GM21447 (cell line): ENCODE results near the gene TERB1.

Source experiments
- ATAC-seq: cut with Tn5 transposase; IDR thresholded peaks from one replicate; pipeline ENCODE4 v1.9.1; 2021; ENCODE audit not compliant: unreplicated experiment

TERB1 gene, protein sequence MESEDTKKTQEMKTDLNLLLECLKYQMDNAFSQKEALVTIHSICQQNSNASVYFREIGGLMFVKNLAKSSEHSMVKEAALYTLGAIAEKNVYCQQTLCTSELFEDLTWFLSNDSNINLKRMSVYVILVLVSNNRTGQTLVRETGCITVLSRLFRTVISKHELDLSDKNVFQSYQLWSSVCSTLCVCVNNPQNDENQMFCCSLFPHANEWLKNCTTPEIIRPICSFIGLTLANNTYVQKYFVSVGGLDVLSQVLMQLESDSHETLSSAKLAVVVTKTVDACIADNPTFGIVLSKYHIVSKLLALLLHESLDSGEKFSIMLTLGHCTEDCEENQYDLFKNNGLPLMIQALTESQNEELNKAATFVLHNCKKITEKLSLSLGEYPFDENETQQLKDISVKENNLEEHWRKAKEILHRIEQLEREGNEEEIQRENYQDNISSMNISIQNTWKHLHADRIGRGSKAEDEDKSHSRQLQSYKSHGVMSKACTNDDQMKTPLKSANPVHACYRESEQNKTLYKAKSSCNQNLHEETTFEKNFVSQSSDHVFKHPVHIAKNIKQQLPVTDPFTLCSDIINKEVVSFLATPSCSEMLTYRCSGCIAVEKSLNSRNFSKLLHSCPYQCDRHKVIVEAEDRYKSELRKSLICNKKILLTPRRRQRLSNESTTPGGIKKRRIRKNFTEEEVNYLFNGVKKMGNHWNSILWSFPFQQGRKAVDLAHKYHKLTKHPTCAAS

DNA sequence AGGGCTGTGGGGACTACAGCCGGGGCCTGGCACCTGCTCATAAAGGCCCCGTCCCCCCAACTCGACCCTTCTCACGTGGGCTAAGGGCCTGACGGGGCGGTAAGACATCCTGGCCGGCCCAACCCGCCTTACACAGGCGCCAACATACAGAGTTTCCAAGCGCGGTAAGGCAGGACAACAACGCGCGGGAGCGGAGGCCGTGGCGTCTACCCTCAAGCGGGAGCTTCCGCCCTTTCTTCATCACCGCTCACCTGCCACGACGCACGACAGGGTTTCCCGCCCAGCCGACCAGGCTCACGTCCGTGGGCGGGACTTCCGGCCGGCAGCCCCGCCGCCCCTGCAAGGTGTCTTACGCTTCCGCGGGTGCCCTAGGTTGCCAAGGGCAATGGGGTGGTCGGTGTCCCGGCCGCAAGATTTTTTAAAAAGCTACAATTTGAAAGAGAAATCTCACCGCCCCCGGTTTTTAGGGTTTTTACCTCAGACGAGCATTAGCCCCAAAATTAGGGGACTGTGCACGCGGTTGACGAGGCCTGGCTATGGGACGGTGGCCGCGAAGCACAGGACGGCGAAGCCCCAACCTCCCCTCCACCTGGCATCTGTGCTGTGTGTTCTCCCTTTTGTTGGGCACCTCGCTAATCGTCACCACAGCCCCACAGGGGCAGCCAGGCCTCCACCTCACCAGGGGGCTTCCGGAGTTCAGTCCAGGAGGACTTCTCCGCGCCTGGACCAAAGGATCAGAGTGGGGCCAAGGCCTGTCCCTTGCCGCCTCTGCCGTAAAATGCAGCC, at the start of gene TERB1:
Gene TERB1, minus strand, starts transcription at position 265 of the 786 bp plus-strand sequence. CDS start 4,786 bp downstream, outside the sequence.
- no peak for ATAC-seq

DNA sequence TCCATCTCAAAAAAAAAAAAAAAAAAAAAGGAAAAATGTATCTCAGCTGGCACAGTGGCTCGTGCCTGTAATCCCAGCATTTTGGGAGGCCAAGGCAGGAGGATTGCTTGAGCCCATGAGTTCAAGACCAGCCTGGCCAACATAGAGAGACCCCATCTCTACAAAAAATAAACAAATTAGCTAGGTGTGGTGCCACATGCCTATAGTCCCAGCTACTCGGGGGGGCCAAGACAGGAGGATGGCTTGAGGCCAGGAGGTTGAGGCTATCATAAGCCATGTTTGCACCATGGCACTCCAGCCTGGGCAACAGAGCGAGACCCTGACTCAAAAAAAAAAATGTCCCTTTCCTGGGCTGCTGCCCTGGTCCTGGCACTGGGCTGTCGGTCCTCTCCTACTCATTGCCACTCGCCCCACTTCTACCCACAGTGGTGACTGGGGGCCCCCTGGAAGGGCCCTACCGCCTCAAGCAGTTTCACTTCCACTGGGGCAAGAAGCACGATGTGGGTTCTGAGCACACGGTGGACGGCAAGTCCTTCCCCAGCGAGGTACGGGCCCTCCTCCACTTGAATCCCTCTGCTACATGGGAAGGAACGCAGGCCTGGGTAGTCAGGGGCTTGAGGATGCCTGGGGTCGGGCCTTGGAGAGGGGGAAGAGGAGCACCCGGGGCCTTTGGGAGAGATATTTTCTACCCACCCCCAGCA, 48.9 kb upstream of the TERB1 start:
- ATAC-seq, result no peak

DNA sequence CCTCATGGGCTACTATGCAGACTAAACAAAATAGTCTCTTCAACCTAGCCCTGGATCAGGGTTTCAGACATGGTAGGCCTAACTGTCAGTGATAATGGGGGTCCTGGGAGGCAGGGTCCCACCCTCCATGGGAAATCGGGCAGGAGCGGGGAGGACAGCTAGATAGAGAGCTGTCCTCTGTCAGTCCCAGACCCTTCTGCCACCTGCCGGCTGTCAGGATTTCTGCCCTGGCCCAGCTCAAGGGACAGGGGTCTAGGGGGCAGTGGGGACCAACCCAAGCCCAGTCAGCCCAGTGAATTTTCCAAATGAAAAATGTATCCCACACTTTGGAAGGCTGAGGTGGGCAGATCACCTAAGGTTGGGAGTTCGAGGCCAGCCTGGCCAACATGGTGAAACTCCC, 48.2 kb upstream of the TERB1 start:
- no peak for ATAC-seq

DNA sequence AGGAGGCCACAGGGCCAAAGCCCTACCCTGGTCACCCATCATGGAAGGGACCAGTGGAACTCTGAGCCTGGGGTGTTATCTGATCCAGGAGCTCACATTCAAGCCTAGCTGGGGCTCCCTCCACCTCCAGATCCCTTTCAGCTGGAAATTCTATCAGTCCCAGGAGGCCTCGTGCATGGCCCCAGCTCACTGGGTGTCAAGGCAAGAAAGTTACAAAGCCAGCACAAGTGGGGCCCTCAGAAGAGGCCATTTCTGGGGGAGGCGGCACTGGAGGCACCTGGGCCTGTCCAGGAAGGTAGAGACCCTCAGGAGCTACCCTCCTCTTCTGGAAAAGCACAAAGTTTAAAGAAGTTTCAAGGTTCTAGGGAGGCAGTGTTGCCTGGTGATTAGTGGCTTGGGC, 47.6 kb upstream of the TERB1 start:
- ATAC-seq, result no peak

DNA sequence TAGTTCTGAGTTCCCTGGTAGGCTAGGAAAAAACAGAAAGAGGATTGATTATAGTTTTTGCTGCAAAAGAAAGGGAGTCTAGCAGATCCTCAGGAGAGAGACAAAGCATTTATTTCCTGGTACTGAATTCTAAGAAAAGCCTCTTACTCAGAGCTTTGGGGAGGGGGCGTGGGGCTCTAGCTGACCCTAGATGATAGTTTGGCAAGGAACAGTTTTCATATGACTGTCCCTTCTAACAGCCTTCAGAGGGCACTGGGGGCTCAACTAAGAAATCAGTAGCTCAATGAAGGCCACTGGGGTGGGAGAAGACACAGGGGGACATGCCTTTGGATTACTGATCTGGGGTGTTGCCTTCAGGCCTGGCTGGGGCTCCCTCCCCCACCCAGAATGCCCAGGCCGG, 46.8 kb upstream of the TERB1 start:
- no peak for ATAC-seq

DNA sequence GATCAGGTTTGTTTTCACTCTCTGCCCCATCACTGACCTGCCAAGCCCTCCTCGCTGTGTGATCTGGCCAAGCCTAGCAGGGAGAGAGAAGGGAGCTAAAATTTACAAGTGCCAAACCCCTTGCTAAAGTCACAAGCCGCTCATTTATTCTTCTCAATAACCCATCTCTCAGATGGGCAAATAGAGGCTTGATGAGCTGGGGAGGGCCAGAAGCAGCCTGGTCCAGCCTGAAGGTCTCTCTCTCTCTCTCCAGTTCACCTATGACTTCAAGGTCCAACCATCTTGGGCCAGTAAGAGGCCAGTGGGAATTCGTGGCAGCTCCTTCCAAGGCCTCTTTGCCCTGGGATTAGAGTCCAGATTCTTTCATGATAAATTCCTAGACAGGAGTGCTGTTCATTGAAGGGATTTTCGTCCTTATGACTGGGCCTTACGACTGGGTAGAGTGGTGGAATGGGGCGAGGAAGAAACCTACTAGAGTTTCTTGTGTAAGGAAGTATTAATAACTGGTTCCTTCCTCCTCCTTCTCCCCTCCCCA, 46.2 kb upstream of the TERB1 start:
- ATAC-seq, result no peak

DNA sequence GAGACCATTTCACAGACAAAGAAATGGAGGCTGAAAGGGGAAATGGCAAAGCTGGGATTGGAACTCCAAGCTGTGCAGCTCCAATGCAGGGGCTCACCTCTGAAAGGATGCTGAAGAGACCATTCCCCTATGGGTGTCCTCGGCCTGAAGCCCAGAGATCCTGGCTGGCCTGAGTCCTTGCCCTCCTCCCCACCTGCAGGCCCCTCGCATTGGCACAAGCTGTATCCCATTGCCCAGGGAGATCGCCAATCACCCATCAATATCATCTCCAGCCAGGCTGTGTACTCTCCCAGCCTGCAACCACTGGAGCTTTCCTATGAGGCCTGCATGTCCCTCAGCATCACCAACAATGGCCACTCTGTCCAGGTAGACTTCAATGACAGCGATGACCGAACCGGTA, 45.4 kb upstream of the TERB1 start:
- no peak for ATAC-seq

DNA sequence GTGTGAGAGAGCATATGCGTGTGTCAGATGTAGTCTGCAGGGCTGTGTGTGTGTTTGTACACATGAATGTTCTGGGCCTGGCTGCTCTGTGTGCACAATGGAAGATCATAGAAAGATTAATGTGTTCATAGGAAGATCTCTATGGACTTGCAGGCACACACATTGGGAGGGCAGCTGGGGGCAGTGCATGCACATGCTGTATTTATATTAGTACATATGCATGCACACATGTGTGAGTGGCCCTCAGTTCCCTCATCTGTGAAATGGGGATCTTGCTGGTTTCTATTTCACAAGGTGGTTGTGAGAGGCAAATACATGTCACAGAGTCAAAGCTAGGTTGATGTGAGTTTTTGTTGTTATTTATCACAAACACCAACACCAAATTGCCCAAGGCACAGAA, 44.9 kb upstream of the TERB1 start:
- ATAC-seq, result no peak

DNA sequence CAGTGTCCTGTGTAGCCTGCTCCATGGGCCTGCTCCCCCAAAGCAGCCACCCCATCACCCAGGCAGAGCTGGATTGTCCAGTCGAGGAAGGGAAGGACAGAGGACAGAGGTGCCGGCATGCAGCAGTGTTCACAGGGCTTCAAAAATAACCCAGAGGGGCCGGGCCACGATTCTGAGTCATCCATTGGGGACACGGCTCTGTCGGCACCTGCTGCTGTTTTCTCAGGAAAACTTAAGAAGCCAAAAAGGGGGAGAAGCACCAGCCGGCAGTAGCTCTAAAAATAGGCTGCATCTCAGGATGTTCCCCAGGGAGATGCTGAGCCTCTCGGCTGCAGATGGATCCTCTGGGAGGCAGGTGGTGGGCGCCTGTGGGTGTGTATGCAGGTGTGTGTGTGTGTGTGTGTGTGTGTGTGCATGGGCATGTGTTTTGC, 44.4 kb upstream of the TERB1 start:
- ATAC-seq, result no peak

DNA sequence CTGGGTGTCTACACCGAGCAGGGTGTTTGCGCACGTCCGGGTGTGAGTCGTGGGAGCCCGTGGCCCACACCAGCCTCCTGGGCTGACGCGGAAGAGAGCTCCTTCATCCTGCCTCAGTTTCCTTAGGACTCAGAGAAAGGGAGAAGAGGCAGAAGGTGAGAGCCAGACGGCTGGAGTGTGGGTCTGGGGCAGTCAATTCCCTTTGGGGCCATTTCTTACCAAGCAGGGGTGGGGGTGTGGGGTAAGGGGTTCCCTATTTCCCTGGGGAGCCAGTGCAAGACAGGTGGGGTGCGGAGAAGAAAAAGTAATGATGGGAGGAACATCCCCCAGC, 43.7 kb upstream of the TERB1 start:
- no peak for ATAC-seq

DNA sequence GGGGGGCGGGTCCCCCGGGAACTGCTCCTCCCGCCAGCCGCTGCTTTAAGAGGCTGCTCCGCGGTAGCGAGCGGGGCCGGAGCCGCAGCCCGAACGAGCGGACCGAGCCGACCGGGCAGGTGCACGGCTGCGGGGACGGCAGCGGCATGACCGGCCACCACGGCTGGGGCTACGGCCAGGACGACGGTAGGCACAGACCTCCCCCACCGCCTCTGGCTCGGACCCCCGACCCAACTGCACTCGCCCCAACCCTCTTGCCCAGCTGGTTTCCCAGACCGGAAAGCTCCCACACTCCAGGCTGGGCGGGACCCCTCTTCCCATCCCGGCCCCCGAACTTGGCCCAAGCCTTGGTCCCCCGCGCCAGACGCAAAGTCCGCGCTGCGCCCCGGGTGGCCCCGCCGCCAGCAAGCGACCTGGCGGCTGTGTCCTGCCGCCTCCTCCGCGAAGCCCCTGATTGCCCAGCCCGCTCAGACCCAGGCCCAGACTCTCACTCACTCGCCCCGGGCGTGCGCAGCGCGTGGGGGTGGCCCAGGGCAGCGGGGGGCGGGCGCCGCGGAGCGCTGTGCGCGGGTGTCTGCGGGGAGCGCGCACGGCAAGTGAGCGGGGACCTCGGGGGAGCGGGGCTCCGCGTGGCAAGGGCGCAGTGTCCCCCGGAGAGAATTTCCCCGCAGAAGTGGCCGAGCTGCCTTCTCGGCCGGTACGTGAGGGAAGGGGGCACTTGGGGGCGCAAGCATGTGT, 43.1 kb upstream of the TERB1 start, which contains the start of gene CA7:
Gene CA7, plus strand, starts transcription at position 73 of the 738 bp plus-strand sequence. Its CDS starts 74 bp downstream, at position 147.
- ATAC-seq, result no peak

DNA sequence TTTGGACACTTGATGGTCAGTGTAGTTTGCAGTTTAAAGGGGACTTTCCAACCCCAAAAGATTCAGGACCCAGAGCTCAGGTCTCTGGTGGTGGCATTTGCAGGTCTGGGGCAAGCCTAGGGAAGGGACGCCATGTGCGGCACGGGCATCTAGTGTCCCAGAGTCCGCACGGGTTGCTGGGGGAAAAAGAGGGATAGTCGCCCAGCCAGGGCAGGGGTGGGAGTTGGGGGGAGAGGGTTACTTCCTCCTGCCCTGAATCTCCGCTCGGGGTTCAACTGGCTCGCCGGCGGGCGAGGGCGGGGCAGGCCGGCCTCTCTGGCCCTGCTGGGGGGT, 42.6 kb upstream of the TERB1 start:
- no peak for ATAC-seq

DNA sequence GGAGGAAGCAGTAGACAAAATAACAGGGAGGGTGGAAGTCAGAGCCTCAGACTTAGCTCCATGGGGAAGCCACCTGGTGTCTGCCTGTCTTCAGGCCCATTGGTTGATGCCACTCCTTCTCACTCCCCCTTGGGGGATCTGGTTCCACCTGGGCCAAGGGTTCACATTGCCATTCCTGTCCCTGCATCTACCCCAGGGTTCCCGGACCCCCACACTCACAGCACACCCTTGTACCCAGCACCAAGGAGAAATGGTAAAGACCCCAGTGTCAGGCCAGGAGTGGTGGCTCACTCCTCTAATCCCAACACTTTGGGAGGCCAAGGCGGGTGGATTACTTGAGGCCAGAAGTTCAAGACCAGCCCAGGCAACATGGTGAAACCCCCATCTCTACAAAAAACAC, 41.8 kb upstream of the TERB1 start:
- ATAC-seq, result no peak

DNA sequence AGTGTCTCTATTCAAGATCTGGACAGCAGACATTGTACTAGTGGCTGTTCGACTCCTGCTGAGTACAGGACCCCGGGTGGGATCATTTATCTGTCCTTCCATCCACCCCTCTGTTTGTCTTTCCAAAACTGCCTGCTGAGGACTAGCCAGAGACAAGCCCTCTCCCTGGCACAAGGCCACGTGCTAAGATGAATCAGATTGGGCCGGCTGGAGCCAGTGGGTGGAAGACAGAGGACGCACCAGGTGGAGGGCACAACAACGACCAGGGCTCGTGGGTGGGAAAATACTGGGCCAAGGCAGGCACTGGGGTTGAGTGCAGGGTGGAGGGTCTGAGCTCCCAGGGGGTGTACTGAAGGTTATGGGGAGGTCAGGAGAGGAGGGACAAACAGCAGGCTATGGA, 41.4 kb upstream of the TERB1 start:
- no peak for ATAC-seq

DNA sequence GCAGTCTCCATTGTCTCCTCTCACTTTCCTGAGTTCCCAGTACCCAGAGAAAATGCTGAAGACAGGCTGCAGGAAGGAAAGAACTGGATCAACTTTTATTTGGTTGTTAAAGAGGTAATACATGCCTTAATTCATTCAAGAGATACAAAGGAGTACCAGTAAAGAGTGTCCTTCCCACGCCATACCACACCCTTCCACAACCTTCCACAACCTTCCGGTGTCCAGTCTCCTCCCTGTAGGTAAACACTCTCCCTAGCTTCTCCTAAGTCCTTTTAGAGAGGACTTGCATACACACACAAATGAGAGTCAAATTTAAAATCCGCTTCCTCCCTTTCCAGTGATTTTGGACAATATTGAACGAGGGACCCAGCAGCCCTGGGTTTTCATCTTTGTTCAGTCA, 40.0 kb upstream of the TERB1 start:
- no peak for ATAC-seq

DNA sequence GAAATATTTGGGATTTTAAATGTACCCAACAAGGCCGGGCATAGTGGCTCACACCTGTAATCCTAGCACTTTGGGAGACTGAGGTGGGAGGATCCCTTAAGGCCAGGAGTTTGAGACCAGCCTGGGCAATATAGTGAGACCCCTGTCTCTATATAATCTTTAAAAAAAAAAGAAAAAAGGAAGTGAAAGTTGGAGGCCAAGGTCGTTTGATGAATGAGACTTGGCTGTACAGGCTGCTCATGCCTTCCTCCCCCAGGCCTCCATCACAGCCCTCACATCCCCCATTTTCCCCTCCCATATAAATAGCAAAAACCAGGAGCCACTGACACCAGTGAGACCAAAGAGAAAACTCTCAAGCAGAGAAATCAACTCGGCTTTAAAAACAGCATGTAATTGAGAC, 39.5 kb upstream of the TERB1 start:
- no peak for ATAC-seq

DNA sequence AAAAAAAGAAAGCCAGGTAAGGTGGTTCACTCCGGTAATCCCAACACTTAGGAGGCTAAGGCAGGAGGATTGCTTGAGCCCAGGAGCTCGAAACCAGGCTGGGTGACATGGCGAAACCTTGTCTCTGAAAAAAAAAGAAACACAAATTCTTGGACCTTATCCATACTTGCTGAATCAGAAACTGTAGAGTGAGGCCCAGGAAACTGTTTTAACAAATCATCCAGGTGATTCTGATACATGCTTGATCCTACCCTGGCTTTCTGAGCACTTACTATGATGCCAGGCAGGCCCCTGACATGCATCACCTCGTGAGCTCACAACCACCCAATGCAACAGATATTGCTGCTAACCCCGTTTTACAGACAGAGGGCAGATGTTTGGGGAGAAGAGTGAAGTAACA, 33.4 kb upstream of the TERB1 start:
- ATAC-seq, result no peak

DNA sequence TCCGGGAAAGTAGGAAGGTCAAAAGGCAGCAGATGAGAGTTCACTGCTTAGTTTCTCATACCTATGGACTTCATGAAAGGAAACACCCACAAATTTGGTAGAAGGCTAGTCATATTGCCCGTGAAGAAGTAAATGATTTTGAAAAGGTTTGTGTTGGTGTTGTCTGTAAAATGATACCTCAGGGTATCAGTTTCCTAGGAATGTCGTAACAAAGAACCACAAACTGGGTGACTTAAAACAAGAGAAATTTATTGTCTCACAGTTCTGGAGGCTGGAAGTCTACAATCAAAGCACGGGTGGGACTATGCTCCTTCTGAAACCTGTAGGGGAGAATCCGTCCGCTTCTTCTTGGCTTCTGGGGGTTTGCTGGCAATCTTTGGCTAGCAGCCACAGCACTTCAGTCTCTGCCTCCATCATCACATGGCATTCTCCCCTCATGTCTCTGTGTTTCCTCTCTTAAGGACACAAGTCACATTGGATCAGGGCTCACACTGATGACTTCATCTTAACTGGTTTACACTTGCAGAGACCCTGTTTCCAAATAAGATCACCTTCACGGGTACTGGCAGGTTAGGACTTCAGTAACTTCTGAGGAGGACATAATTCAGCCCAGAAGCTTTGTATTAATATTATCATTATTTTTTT, 31.4 kb upstream of the TERB1 start:
- no peak for ATAC-seq

DNA sequence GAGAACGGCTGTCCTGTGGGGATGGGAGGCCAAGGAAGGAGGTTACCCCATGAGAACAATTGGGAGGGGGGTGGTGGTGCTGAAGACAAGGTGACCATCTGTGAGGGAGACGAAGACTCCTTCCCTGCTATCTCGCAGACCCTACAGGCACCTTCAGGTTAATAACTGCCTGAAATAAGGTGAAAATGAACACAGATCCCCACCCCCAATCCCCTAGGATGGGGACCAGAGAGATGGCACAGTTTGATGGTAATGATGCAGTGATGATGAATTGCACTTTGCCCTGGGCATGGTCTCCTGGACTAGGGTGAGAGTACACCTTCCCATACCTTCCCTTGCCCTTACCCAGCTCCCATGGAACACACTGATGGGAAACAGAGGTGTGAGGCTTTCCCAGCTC, 30.8 kb upstream of the TERB1 start:
- no peak for ATAC-seq
